Heart right ventricle (tissue), 16 donors: ENCODE results near the gene BLTP1. TPM values are rescaled to one million over a fixed set of nuclear protein-coding genes. Genes with fewer than 3 reads are reported as not detected.

ENCODE experiments used
- ATAC-seq, 8 donors: fragments of 200-7000 bp; cut with Tn5 transposase; one replicate each; pipeline ENCODE4 v1.9.1; 2020; ENCODE audit warnings: mild to moderate bottlenecking in 8 of 8, moderate library complexity in 8 of 8, moderate number of reproducible peaks in 1 of 8
- DNase-seq, 2 donors: peaks; one replicate each; pipeline ENCODE4 v3.0.0-alpha.2; 2020
- H3K27ac ChIP-seq, 10 donors: fragments of 200-600 bp; sonication (generic) in 2 of 10; one replicate each; pipeline versions ENCODE4 v1.5.0 to v1.8.0; 2020 to 2022; ENCODE audit warnings: mild to moderate bottlenecking in 3 of 10
- H3K27me3 ChIP-seq, 7 donors: fragments of 200-600 bp; one replicate each; pipeline ENCODE4 v1.8.0; 2021 to 2022; ENCODE audit warnings: mild to moderate bottlenecking in 2 of 7
- H3K36me3 ChIP-seq, 9 donors: fragments of 200-600 bp; sonication (generic) in 1 of 9; one replicate each; pipeline versions ENCODE4 v1.5.0 to v1.8.0; 2020 to 2022; ENCODE audit warnings: mild to moderate bottlenecking in 2 of 9
- H3K4me1 ChIP-seq, 9 donors: fragments of 200-600 bp; sonication (generic) in 1 of 9; one replicate each; pipeline versions ENCODE4 v1.5.0 to v1.8.0; 2020 to 2022; ENCODE audit warnings: mild to moderate bottlenecking in 4 of 9
- H3K4me3 ChIP-seq, 10 donors: fragments of 200-600 bp; sonication (generic) in 2 of 10; one replicate each; pipeline versions ENCODE4 v1.5.0 to v1.8.0; 2020 to 2022; ENCODE audit warnings: mild to moderate bottlenecking in 7 of 10, moderate library complexity in 2 of 10
- H3K9me3 ChIP-seq, 11 donors: fragments of 200-600 bp in 10 of 11; sonication (generic) in 2 of 11; one replicate each; pipeline versions ENCODE4 v1.5.0 to v1.8.0; 2013 to 2022; ENCODE audit warnings: mild to moderate bottlenecking in 2 of 11, control low read depth in 1 of 11, moderate library complexity in 1 of 11
- WGBS, 2 donors: extraction: QIAGEN DNeasy Blood & Tissue Kit; methylation state at CpG; one replicate each; pipeline ENCODE4 v1.1.7; 2013; ENCODE audit warnings: inconsistent platforms in 1 of 2; 5-methylcytosine and 5-hydroxymethylcytosine counted together
- intact Hi-C, 10 donors: fragments of 100-400 bp; cut with DNase I; formaldehyde crosslinking; loops; one replicate each; pipeline versions ENCODE4 v1.11.1 to v1.14.2; 2022
- polyA plus RNA-seq, 2 donors: library from polyadenylated mRNA; stranded (reverse); fragments of 200-250 nt; gene quantifications; one replicate each; pipeline ENCODE4 v1.2.3, GENCODE V29; 2013
- total RNA-seq, 10 donors: library from RNA; stranded (reverse); fragmentation: NEBNext Ultra II Directional in 3 of 10; extraction: Animal tissue kit (Norgen Biotek cat#: 25700) in 3 of 10; gene quantifications; one replicate each; pipeline versions ENCODE4 v1.2.1 to v1.2.4, GENCODE V29; 2021 to 2023
- TF ChIP-seq, protein P1 (sequence below), 9 donors: fragments of 200-600 bp; sonication (generic) in 2 of 9; IDR thresholded peaks; one replicate each; pipeline versions ENCODE4 v1.5.0 to v1.8.0; 2021 to 2022; ENCODE audit warnings: antibody characterized with exemption in 9 of 9, mild to moderate bottlenecking in 5 of 9, moderate library complexity in 1 of 9
- donor health status: Arrhythmogenic right ventricular cardiomyopathy.
- donor health status: ischemic (EF 13 %, LVEDD 7.1; RV severe dilation, severe dysfunction).
- donor health status: healthy with polysubstance abuse.
- donor health status: DM: no; HTN: yes; CAD: no.
- donor health status: DM: no; HTN: no; CAD: no.
- donor health status: ischemic (EF 25% LVEDD 6.9; RV normal size, moderate dysfunction).
- donor health status: ischemic (EF 25% LVEDD 5.7; RV mildly dilated, moderate dysfunction).
- donor health status: healthy.
- donor health status: DM: yes; HTN: yes; CAD: no.
- donor health status: Ischemic cardiomyopathy.
- donor health status: ischemic (EF 35%, LVEDD 5.7; RV mildly dilated, moderate dysfunction).
- donor health status: nonischemic (EF 11% LVEDD 7.7; RV severe dilation, severe dysfunction).
- donor health status: DM: yes; HTN: yes; CAD: no.
- donor health status: PGD.
- donor health status: ischemic (EF 29% LVEDD 5.4; RV normal size, mild dysfunction).
- donor health status: nonischemic (EF 23%, LVEDD 6.1; RV moderate dilation, normal function).

BLTP1 gene
- total and polyA plus RNA-seq, 12 donors, result 10.6 to 49.8 (median 40.0) TPM

DNA sequence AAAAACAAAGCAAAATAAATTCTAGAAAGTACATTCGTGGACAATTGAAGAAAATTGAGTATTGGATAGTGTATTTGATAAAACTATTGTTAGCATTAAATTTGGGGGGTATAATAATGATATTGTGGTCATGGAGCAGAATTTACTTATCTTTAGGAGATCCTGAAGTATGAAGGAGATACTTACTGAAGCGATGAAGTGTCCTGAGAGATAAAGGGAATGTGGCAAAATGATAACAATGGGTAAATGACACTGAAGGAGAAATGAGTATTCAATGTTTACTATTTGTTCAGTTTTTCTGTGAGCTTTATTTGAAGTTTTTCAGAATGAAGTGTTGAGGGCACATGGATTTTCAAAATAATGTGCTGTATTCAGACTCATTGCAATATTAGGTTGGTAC, 30.0 kb upstream of the BLTP1 start:
- DNase-seq (no peak), ATAC-seq (no peak)
- 71 to 76% methylated on average over 2 of the region's 2 CpGs for WGBS, 2 donors
- no peak overlapping the region for H3K27ac ChIP-seq
- no peak overlapping the region for H3K4me3 ChIP-seq
- H3K9me3 ChIP-seq, result peaks cover 0 to 25% (median 5%) of the 10 kb centered on the region in 11 donors
- intact Hi-C loops, result no loop called here
- TF ChIP-seq, protein P1, sequence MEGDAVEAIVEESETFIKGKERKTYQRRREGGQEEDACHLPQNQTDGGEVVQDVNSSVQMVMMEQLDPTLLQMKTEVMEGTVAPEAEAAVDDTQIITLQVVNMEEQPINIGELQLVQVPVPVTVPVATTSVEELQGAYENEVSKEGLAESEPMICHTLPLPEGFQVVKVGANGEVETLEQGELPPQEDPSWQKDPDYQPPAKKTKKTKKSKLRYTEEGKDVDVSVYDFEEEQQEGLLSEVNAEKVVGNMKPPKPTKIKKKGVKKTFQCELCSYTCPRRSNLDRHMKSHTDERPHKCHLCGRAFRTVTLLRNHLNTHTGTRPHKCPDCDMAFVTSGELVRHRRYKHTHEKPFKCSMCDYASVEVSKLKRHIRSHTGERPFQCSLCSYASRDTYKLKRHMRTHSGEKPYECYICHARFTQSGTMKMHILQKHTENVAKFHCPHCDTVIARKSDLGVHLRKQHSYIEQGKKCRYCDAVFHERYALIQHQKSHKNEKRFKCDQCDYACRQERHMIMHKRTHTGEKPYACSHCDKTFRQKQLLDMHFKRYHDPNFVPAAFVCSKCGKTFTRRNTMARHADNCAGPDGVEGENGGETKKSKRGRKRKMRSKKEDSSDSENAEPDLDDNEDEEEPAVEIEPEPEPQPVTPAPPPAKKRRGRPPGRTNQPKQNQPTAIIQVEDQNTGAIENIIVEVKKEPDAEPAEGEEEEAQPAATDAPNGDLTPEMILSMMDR (IDR thresholded peaks at IDR 0.05), result no peak
- H3K36me3 ChIP-seq, result no peaks in the 10 kb centered on the region
- peaks cover 0 to 7% (median 0%) of the 10 kb centered on the region in 9 donors for H3K4me1 ChIP-seq
- no peaks in the 10 kb centered on the region for H3K27me3 ChIP-seq

GRCh38 chr4:122129061-122129460, 23.1 kb upstream of the BLTP1 start:
- ATAC-seq, result no peak
- TF ChIP-seq, protein P1 (IDR thresholded peaks at IDR 0.05), result no peak

DNA sequence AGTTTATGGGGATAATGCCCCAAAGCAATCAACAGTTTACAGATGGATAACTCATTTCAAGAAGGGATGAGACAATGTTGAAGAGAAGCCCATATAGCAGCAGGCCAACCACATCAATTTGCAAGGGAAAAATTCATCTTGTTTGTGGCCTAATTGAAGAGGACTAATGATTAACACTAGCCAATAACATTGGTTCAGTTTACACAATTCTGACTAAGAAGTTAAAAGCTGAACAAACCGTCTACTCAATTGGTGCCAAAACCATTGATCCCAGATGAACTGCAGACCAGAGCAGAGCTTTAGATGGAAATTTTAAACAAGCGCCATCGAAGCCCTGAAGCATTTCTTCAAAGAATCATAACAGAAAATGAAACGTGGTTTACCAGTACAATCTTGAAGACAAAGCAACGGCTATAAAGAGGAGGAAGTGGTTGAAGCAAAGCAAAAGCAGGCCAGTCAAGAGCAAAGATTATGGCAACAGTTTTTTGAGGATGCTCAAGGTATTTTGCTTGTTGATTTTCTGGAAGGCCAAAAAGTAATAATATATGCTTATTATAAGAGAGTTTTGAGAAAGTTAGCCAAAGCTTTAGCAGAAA, 20.5 kb upstream of the BLTP1 start:
- WGBS, 2 donors, result 83 to 88% methylated on average over 5 of the region's 5 CpGs
- H3K4me1 ChIP-seq, result no peaks in the 10 kb centered on the region
- no peak overlapping the region for H3K27ac ChIP-seq
- DNase-seq (no peak), ATAC-seq (no peak)
- TF ChIP-seq, protein P1 (IDR thresholded peaks at IDR 0.05), result no peak
- peaks cover 0 to 6% (median 0%) of the 10 kb centered on the region in 11 donors for H3K9me3 ChIP-seq
- H3K27me3 ChIP-seq, result no peaks in the 10 kb centered on the region
- intact Hi-C loops, result loop anchor here in 1 of 10 donors (5.0 kb wide), 1 partner anchor 281 kb away; no protein-coding TSS in a partner anchor
- H3K4me3 ChIP-seq, result no peak overlapping the region
- H3K36me3 ChIP-seq, result no peaks in the 10 kb centered on the region

More at GRCh38 chr4:122129061-122129460, 23.1 kb upstream of the BLTP1 start:
- Histone ChIP-seq H3K4me3 (no peak overlapping the region), H3K9me3 (peaks cover 0 to 6% (median 0%) of the 10 kb centered on the region in 11 donors), H3K36me3 (no peaks in the 10 kb centered on the region), H3K4me1 (no peaks in the 10 kb centered on the region), H3K27me3 (no peaks in the 10 kb centered on the region), H3K27ac (no peak overlapping the region)
- WGBS, 2 donors, result 86 to 91% methylated on average over 1 of the region's 1 CpG
- no peak for DNase-seq
- intact Hi-C loops, result no loop called here

DNA sequence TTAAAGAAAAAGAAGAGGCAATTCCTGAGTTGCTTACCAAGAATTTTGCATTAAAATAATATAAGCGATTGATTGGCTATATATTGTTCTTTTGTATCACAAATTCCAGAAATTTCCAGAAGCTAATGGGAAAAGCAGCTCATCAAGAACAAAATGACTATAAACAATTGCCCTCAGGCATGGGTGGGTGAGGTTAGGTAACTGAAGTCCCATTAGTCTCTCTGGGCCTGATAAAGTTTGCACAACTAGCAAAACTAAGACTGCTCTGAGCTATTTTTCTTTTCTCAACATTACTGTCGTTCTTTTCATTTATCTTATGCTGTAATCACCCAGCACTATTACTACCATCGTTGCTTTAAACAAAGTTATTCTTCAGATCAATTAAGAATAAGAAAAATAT, 19.2 kb upstream of the BLTP1 start:
- DNase-seq, result no peak
- WGBS, 2 donors, result 72 to 80% methylated on average over 3 of the region's 3 CpGs
- no peak overlapping the region for H3K27ac ChIP-seq
- H3K27me3 ChIP-seq, result no peaks in the 10 kb centered on the region
- TF ChIP-seq, protein P1 (IDR thresholded peaks at IDR 0.05), result no peak
- ATAC-seq, result no peak
- H3K36me3 ChIP-seq, result no peaks in the 10 kb centered on the region
- intact Hi-C loops, result loop anchor here in 1 of 10 donors (5.0 kb wide), 1 partner anchor 279 kb away; no protein-coding TSS in a partner anchor
- H3K9me3 ChIP-seq, result peaks cover 0 to 6% (median 0%) of the 10 kb centered on the region in 11 donors
- no peaks in the 10 kb centered on the region for H3K4me1 ChIP-seq
- H3K4me3 ChIP-seq, result no peak overlapping the region
